Measurements from ENCODE around the gene SHE.
A peak's percentile ranks its signal among the peaks of the same experiment; 100 is the strongest.

Gene SHE

DNA sequence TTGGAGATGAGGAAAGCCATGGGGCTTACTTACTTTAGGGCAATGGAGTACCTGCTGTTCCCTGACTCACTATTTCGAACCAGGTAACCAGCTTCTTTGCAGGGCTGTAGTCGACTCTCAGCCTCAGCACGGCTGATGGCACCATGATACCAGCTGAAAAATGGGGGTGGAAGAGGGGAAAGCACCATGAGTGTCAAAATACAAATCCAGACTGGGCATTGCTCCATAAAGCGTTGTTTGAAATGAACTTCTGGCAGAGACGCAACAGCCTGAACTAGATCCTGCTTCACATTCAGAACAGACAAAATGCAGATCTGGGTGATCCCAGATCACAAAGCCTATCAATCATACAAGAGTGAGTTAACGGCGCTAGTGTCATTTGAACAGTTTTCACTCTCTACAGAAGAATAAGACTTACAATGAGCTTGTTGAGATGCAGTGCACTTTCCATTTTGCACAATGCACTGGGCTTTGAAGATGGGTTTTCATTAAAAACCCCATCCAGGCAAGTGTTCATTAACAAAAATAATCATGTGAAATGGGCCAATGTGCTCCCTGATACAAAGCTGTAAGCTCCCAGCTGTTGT lies 16.2 kb downstream of the SHE start:
- TF ChIP-seq FOXP2 (optimal IDR thresholded peaks at IDR 0.05; ENCODE audit: borderline replicate concordance, extremely low read depth, extremely low read length, insufficient read depth): no peak
- TF ChIP-seq POLR2AphosphoS5 (IDR thresholded peaks at IDR 0.05; ENCODE audit: low read depth, low read length): no peak
- no peak for TF ChIP-seq TAF1 (IDR thresholded peaks at IDR 0.05; ENCODE audit: borderline replicate concordance, insufficient read depth, low read length)
- TF ChIP-seq, protein P1, sequence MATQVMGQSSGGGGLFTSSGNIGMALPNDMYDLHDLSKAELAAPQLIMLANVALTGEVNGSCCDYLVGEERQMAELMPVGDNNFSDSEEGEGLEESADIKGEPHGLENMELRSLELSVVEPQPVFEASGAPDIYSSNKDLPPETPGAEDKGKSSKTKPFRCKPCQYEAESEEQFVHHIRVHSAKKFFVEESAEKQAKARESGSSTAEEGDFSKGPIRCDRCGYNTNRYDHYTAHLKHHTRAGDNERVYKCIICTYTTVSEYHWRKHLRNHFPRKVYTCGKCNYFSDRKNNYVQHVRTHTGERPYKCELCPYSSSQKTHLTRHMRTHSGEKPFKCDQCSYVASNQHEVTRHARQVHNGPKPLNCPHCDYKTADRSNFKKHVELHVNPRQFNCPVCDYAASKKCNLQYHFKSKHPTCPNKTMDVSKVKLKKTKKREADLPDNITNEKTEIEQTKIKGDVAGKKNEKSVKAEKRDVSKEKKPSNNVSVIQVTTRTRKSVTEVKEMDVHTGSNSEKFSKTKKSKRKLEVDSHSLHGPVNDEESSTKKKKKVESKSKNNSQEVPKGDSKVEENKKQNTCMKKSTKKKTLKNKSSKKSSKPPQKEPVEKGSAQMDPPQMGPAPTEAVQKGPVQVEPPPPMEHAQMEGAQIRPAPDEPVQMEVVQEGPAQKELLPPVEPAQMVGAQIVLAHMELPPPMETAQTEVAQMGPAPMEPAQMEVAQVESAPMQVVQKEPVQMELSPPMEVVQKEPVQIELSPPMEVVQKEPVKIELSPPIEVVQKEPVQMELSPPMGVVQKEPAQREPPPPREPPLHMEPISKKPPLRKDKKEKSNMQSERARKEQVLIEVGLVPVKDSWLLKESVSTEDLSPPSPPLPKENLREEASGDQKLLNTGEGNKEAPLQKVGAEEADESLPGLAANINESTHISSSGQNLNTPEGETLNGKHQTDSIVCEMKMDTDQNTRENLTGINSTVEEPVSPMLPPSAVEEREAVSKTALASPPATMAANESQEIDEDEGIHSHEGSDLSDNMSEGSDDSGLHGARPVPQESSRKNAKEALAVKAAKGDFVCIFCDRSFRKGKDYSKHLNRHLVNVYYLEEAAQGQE (IDR thresholded peaks at IDR 0.05; ENCODE audit: insufficient read depth in 1 of 2, low read depth in 2 of 2, low read length in 2 of 2): no peak
- no peak for TF ChIP-seq SIN3A (IDR thresholded peaks at IDR 0.05; ENCODE audit: borderline replicate concordance, insufficient read depth, low read length)

DNA sequence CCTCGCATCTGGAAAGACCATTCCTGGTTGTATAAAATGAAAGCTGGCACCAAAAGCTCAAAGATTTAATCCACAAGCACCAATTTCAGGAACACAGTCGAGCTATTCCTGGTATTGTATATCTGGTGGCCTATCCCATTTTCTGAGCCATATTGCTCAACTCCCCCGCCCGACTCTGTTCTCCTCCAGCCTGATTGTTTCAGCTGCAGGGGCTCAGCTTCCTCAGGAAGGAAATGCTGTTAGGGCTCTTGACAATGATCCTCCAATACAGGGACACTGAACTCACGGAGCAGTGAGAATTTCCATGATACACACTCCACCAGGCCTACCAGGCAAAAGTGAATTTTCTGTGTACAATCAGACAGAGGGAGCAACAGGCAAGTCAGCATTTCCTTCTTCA lies 17.1 kb downstream of the SHE start:
- TF ChIP-seq FOXP2 (optimal IDR thresholded peaks at IDR 0.05; ENCODE audit: borderline replicate concordance, extremely low read depth, extremely low read length, insufficient read depth): no peak
- TF ChIP-seq, protein P1 (IDR thresholded peaks at IDR 0.05; ENCODE audit: insufficient read depth in 1 of 2, low read depth in 2 of 2, low read length in 2 of 2): no peak
- TF ChIP-seq SIN3A (IDR thresholded peaks at IDR 0.05; ENCODE audit: borderline replicate concordance, insufficient read depth, low read length): 0 out of 2 replicates have a peak, but pooled peaks have one; percentile 42

DNA sequence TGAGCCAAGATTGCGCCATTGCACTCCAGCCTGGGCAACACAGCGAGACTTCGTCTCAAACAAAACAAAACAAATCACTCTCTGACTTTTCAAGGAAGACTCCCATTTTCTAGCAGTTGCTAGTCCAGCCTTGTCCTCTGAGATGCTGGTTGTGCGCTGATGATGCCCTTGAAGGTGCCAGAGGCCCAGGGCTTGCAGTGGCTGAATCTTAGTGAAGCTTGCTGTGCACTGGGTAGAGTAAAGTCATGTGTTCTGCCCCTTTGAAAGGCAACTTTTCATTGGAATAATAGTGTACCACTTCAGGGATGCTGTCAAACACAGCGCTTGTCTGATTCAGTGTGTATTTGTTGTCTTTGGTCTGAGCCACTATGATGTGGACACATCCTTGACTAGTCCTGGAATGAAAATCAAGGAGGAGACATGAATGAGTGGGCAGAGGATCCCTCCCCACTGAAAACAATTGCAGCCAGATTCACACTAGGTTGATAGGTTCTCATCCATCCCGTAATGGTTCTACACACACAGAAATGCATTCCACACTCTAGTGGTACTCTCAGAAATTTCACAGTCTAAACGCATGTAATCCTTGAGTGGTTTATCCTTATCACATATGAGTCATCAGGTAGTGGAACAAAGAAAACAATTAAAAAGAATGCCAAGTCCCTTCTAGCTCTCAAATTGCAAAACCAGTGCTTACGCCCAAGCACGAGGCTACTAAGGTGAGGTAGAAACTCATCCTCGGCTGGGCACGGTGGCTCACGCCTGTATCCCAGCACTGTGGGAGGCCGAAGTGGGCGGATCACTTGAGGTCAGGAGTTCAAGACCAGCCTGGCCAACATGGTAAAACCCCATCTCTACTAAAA lies 18.0 kb downstream of the SHE start:
- peak; percentile 20 for TF ChIP-seq FOXP2 (optimal IDR thresholded peaks at IDR 0.05; ENCODE audit: borderline replicate concordance, extremely low read depth, extremely low read length, insufficient read depth)
- no peak for TF ChIP-seq POLR2AphosphoS5 (IDR thresholded peaks at IDR 0.05; ENCODE audit: low read depth, low read length)
- TF ChIP-seq TAF1 (IDR thresholded peaks at IDR 0.05; ENCODE audit: borderline replicate concordance, insufficient read depth, low read length): no peak
- no peak for TF ChIP-seq SIN3A (IDR thresholded peaks at IDR 0.05; ENCODE audit: borderline replicate concordance, insufficient read depth, low read length)

DNA sequence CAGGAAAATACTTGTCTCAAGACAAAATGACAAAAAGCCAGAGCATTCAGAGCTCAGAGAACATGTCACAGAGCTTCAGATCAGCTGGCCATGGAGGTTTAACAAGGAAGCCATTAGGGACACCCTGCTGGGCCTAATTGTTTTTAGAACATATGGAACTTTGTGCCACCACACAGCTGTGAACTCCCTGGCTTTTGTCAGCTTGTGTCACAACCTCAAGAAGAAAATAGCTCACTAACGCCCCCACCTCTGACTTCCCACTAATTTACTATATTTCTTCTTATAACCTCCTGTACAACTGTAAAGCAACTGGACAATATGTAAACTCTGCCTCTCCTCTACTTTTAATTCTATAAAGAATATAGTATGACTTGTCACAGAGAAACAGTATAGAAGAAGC lies 21.2 kb downstream of the SHE start:
- TF ChIP-seq FOXP2 (optimal IDR thresholded peaks at IDR 0.05; ENCODE audit: borderline replicate concordance, extremely low read depth, extremely low read length, insufficient read depth): no peak
- TF ChIP-seq SIN3A (IDR thresholded peaks at IDR 0.05; ENCODE audit: borderline replicate concordance, insufficient read depth, low read length): no peak
- TF ChIP-seq TAF1 (IDR thresholded peaks at IDR 0.05; ENCODE audit: borderline replicate concordance, insufficient read depth, low read length): no peak
- TF ChIP-seq, protein P1 (IDR thresholded peaks at IDR 0.05; ENCODE audit: insufficient read depth in 1 of 2, low read depth in 2 of 2, low read length in 2 of 2): no peak
- no peak for TF ChIP-seq POLR2AphosphoS5 (IDR thresholded peaks at IDR 0.05; ENCODE audit: low read depth, low read length)

DNA sequence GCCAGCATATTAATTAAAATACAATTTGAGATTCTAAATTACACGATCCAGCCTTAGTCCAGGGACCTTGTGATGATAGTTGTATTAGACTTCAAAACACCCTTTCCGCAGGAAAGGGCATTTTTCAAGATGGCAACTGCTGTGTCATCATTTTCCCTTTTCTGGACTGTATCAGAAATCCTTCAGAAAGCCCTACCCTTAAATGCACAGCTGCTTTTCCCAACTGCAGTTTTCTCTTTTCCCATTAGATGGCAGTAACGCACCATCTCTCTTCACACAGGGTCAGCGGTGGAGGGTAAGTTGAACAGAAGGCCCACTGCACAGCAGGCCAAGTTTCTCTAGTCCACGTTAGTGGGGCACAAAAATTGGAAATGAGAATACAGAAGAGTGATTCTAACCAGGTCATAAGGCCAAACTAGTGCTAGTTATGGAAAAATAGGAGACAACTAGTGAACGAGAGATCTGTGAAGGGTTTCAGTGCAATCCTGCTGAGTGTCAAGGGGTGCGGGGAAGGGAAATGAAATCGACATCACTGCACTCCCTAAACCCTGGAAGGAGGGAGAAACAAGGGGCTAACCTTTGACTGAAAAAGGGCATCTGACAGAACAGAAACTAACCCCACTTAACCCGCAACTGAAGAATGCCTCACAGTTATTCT lies 22.3 kb downstream of the SHE start:
- TF ChIP-seq, protein P1 (IDR thresholded peaks at IDR 0.05; ENCODE audit: insufficient read depth in 1 of 2, low read depth in 2 of 2, low read length in 2 of 2): no peak
- TF ChIP-seq SIN3A (IDR thresholded peaks at IDR 0.05; ENCODE audit: borderline replicate concordance, insufficient read depth, low read length) (no peak), POLR2AphosphoS5 (IDR thresholded peaks at IDR 0.05; ENCODE audit: low read depth, low read length) (no peak), FOXP2 (optimal IDR thresholded peaks at IDR 0.05; ENCODE audit: borderline replicate concordance, extremely low read depth, extremely low read length, insufficient read depth) (no peak), TAF1 (IDR thresholded peaks at IDR 0.05; ENCODE audit: borderline replicate concordance, insufficient read depth, low read length) (no peak)
